ENCODE results near the gene CLNS1A. TPM values are rescaled to one million over a fixed set of nuclear protein-coding genes. Genes with fewer than 3 reads are reported as not detected.

CLNS1A gene
- total RNA-seq, 2 donors from 2014 or later = 44.1 to 81.7 TPM

GRCh38 chr11:77568306-77568705 lies 69.3 kb downstream of the CLNS1A start:
- H3K9me3 ChIP-seq = no peaks in the 10 kb centered on the region

More at GRCh38 chr11:77568306-77568705, 69.3 kb downstream of the CLNS1A start:
- Histone ChIP-seq H3K36me3 (replicated peaks in 1 of 2; ENCODE audit: insufficient read depth in 1 of 2, low read depth in 2 of 2) (no peaks in the 10 kb centered on the region), H3K27ac (peak overlapping the region in 1 of 4 donors; percentile 8), H3K4me3 (no peak overlapping the region), H3K27me3 (no peaks in the 10 kb centered on the region), H3K4me1 (peaks cover 52% of the 10 kb centered on the region)
- 54 to 55% methylated on average over 4 of the region's 4 CpGs for WGBS, 2 donors
- intact Hi-C loops (cut with DNase I) = no loop called here
- TF ChIP-seq POLR2A (IDR thresholded peaks at IDR 0.05) = no peak
- TF ChIP-seq CTCF (IDR thresholded peaks at IDR 0.05) = no peak
- ATAC-seq (peak; percentile 47), DNase-seq (peak in 3 of 4 donors; percentile 15 to 25 (median 20))

Small RNA genes lying within 50 kb of the gene (small RNA-seq; reads per million reads assigned to genes)
- gene RNU7-59P = not detected

Other genes starting within 250 kb of the CLNS1A start
- gene PAK1, start 163.7 kb downstream of the CLNS1A start, total RNA-seq = 10 to 100 TPM; 14.5 to 65.6 TPM
- 1 to 10 TPM; 1.6 TPM for gene AQP11, start 47.8 kb downstream of the CLNS1A start, total RNA-seq
- gene RSF1, start 182.9 kb upstream of the CLNS1A start, total RNA-seq = 100 to 1,000 TPM in 1 of 2 donors, 10 to 100 TPM in 1; 18.2 to 129 TPM
- 10 to 100 TPM in 1 of 2 donors, 1 to 10 TPM in 1; 6.9 to 25.9 TPM for gene AAMDC, start 183.3 kb upstream of the CLNS1A start, total RNA-seq